Cerebellar nuclear complex (tissue), 1 donor: ENCODE results near the gene NME7.
"Not testable (repeated sequence)": the region's sequence is repeated elsewhere in the genome, so short reads cannot be mapped to it uniquely, and the experiment has no call there.

Source experiments
- DNase-seq, 2 experiments: peaks; one replicate each; lab custom pipeline; 2025; lab: John Stamatoyannopoulos, UW

The NME7 gene

DNA sequence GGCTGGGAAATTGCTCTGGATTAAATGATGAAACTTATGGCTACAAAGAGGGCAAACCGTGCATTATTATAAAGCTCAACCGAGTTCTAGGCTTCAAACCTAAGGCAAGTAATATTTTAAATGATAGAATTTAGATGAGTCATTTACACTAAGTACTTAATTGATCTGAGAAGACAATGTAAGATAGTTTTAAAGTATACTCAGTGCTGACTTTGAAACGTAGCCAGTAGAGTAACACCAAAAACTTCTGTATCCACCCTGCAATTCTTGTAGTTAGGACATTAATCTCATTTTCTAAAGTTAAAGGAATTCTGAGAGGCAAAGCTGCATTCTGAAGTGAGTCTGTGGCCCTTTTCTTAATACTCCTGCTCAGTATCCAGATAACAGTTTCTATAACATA lies 240.3 kb downstream of the NME7 start:
- no peak for DNase-seq

GRCh38 chr1:169126335-169126734 lies 241.3 kb downstream of the NME7 start:
- DNase-seq, result no peak

GRCh38 chr1:169125597-169125996 lies 242.0 kb downstream of the NME7 start:
- not testable (repeated sequence) for DNase-seq

- DNase-seq, result no peak
These were observed 243.1 kb downstream of the NME7 start for GRCh38 chr1:169124459-169124858.

GRCh38 chr1:169122976-169123375 lies 244.6 kb downstream of the NME7 start:
- no peak for DNase-seq

GRCh38 chr1:169121146-169121923 lies 246.3 kb downstream of the NME7 start:
- no peak for DNase-seq

GRCh38 chr1:169120066-169120465 lies 247.5 kb downstream of the NME7 start:
- DNase-seq, result no peak

- no peak for DNase-seq
These were observed 248.2 kb downstream of the NME7 start for GRCh38 chr1:169119405-169119804.

- DNase-seq, result no peak
These were observed 249.4 kb downstream of the NME7 start for GRCh38 chr1:169118227-169118626.

GRCh38 chr1:169117599-169117998 lies 250.0 kb downstream of the NME7 start:
- no peak for DNase-seq

DNA sequence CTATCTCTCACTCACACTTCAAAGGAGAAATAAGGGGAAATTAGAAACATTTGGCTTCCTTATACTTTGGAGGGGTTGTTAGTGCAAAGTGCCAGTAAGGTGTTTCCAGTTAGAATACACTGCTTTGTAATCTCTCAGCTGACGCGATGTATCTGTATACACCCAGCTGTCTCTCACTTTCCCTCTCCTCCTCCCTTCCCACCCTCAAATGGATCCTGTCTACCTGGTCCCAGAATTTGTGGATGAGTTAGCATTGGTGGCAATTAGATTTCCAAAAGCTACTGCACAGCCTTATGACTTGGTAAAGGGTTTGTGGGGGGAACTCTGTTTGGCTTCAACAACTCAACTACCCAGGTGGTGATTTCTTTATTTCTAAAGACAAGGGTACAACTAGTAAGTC lies 250.6 kb downstream of the NME7 start:
- DNase-seq, result no peak

- no peak for DNase-seq
These were observed 251.6 kb downstream of the NME7 start for GRCh38 chr1:169115891-169116585.

DNA sequence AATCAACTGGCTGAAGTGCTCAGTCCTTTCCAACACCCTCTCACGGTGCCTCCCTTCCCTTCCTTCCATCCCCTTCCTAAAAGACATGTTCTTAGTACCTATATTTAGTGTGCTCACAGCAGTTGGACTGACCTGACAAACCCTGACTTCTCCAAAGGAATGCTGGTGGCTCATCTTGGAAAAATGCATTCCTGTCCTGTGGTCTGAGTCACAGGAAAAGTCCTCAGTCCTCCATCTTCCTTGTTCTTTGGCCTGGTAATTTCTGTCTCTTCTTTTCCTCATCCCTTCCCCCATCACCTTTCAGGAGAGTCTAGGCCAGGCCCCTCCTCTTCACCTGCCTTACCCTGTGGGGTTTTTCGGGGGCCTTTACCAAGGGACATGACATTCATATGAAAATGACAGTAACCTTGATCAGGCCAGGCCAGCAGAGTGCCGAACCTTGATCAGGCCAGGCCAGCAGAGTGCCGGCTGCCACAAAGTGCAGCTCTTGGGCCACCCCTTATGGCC lies 253.9 kb downstream of the NME7 start:
- no peak for DNase-seq

- no peak for DNase-seq
These were observed 255.4 kb downstream of the NME7 start for GRCh38 chr1:169112241-169112640.

GRCh38 chr1:169111472-169111871 lies 256.1 kb downstream of the NME7 start:
- DNase-seq, result no peak

DNA sequence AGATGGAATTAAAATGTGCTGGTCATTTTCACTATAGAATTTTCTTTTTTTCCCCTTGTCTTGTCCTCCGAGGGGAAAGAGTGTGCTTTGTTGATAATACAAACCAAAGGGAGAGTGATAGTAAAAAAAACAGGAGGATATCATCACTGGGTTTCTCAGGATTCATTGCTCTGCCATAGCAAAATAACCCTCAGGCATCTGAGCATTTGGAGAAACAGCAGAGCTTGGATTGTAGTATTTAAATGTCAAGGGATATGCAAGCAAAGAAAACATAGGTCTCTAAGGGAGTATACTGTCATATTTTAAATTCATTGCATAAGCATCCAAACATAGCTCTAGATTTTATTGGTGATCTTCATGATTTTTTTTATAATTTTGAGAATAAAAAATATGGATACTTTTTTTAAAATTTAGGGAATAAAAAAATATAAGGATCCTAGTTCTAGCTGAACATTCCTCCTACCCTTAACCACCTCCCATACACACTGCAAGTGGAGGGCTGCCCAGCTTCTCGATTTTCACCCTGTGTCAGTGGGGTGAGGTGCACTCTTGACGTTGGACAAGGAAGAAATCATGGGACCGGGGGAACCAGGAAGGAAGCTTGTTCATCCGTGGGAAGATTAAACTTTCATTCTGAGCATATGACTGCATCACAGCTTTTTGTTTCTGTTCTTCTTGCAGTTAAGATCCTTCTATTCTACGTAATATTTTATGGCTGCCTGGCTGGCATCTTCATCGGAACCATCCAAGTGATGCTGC lies 256.7 kb downstream of the NME7 start:
- no peak for DNase-seq

GRCh38 chr1:169110236-169110635 lies 257.4 kb downstream of the NME7 start:
- no peak for DNase-seq

DNA sequence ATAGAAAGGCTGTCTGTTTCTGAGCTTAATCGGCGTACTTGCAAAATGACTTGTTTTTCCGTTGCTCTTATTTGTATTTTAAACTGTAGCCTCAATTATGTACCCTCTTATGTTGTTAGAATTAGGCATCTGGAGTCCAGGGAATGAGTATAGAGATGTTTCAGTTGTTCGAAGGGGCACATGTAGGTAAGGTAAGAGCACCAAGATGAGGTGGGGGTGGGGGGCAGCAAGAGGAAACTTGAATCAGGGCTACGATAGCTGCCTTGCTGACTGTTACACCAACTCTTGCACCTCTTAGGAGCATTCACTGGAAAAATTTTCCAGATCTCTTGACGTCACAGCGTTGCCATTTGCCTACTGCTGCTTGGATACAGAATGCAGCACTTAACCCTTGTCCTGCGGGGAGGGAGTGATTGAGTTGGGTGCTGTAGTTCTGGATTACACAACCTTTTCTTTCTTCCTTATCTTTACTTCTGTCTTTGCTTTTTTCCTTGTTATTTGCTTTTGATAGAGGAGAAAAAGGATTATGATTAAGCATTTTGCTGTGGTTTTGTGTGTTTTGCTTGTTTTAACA lies 257.9 kb downstream of the NME7 start:
- peak; percentile 8 to 60 for DNase-seq

DNA sequence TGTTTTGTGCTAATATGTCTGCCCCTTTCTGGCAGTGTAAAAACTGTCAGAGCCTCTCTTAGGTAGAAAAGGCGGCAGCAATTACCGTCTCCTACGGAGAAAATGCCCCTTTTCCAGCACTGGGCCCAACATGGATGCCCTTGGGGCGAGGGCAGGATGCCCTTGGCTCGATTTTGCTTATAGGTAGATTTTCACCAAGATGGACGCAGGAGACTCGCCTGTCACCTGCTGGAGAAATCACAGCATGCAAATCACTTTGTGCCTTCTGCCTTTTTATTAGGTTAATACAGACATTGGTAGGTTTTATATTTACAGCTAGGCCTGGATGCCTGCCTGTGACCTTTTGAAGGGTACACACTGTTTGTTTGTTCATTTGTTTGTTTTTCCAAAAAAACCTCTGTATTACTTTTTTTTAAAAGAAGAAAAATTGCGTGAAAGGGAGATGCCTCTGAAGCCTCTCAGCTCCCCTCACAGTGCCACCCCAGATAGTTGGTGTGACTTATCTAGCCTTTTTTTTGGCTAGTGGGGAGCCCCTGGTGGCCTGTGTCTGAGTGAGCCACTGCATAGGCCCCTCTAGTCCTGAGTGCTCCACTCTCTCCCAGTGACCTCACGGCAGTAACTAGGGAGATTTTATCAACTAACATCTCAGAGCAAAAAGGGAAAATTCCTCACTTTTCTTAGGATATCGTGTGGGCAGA lies 258.6 kb downstream of the NME7 start:
- DNase-seq, result no peak

GRCh38 chr1:169108223-169108622 lies 259.4 kb downstream of the NME7 start:
- no peak for DNase-seq

GRCh38 chr1:169107603-169108208 lies 259.9 kb downstream of the NME7 start:
- no peak for DNase-seq
